IPS DF 19.7 (cell line): ENCODE data around the gene PLD1.

Source experiments
- DNase-seq: peaks from one replicate; pipeline ENCODE4 v3.0.0-alpha.2; 2013; ENCODE audit warnings: low read depth, low spot score

The PLD1 gene

GRCh38 chr3:171745577-171746319 lies 64.5 kb downstream of the PLD1 start:
- no peak for DNase-seq

DNA sequence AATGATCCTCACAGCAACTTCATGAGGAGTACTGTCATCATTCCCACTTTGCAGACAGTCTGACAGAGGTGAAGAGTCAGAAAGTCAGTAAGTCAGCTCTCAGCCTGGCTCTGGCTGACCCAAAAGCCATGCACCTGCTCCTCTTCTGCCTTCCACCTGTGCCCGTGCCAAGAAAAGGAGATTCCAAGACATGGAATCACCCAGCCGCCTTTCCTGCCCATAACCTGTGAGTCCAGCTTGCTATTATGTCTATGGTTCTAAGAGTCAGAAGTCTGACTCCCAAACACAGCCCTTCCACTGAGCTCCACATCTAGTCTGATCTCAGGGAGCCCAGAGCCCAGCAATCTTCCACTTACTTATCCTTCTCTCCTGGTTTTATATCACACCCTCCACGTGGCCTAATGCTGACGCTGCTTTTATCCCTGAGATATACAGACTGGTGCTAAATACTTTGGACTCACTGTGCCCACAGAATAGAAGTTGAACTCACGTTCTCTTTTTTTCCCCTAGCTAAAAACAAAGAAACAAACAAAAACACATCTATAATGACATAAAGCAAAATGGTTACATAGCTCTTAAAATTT lies 66.0 kb downstream of the PLD1 start:
- no peak for DNase-seq

DNA sequence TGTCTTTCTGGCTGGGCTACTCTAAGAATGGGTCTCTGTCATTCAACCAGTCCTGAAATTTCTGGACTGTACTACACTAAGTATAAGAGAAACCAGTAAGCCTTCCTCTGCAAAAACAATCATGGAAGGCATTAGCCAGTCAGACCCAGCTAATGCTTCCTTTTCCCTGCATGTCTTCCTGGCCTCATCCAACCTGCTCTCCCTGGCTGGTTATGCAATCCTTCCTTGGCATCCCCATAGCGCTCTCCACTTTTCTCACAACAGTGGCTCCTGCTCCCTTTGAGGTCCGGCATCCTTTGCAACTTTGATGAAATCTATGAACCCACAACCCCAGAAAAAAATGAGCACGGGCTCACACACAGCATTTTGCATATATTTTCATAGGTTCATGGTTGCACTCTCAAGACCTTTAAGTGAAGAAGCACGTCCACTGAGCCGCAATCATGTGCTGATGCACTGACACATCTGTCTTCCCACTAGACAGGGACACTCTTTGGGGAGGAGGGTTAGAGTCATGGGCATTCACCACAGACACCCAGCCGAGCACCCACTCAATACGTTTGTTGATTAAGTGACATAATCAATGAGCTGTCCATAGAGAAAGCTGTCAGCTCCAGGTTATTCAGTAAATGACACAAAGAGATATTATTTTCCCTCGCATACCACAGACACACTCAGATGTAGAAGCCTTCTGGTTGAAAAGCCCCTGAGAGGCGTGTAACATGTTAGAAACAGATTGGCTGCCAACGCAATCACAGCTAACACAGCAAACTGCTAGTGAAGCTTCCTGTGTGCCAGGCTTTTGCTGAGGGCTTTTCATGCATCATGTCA lies 66.7 kb downstream of the PLD1 start:
- no peak for DNase-seq

GRCh38 chr3:171741377-171741776 lies 68.9 kb downstream of the PLD1 start:
- DNase-seq: no peak

- DNase-seq: no peak
Measured at GRCh38 chr3:171736556-171736955, 73.7 kb downstream of the PLD1 start.

DNA sequence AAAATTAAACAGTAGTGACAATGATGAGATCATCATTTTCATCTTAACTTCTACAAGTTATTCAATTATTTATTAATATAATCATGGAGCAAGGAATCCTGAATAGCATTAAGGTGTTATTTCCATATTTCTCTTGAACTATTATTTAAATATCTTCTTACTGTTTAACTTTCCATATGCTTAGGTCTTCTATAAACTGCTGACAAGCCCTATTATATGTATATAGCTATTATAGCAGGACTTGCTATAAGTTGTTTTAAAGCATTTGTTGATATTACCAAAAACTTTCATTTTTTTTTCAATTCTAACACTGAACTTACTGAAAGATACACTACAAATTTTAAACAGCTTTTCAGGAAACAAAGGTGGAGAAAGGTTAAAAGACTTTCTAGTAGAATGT lies 76.7 kb downstream of the PLD1 start:
- DNase-seq: no peak

DNA sequence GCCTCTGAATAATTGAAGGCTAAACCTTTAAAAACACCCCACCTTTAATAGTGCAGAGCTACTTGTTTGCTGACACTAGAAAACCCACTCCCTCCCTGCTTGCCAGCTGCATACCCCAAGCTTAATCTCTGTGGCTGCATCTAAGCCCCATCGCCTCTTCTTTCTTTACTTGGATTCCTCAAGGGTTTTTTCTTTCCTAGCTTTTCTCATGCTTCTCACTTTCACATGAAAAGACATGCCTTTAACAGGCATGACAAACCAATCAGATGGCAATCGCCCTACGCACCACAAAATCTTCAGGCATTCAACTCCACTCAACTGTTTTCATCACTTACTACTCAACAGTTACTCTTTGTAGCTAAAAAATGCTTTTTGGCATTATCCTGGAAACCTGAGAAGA lies 77.5 kb downstream of the PLD1 start:
- no peak for DNase-seq

GRCh38 chr3:171731691-171732090 lies 78.6 kb downstream of the PLD1 start:
- no peak for DNase-seq

DNA sequence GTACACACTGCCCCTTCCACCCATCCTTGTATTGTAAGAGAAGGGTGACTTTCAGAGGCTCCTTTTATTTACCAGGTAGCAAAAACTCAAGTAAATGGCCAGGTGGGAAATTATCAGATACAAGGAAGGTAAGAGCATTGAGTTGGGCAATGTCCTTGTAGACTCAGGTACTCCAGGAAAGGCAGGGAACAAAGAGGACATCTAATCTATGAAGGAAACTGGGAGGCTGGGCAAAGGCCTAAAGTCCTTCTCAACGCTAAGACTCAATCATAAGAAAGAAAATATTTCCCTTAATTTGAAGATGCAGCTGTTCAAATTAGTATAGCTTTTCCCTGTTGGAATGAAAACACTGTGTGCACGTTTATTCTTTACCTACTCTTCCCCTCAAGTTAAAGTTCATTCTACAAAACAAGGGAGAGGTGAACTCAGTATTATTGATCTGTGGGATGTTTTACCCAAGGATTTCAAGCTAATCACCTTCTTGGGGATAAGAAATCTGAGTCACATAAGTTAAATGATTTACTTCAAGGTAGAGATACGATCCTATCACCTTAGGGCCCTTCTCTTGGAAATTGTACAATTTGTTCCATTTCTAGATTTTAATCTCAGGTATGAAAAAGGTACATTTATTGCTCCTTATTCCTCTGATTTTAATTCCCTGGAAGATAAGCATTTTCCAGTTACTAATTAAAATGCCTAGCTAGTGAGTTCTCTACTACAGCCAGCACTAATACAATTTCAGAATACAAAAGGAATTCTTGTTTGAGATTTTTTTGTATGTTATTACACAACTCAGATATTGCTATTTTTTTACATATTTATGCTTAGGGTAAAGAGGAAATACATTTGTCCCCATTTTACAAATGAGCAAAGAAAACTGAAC lies 80.6 kb downstream of the PLD1 start:
- no peak for DNase-seq

GRCh38 chr3:171727288-171727687 lies 83.0 kb downstream of the PLD1 start:
- no peak for DNase-seq

DNA sequence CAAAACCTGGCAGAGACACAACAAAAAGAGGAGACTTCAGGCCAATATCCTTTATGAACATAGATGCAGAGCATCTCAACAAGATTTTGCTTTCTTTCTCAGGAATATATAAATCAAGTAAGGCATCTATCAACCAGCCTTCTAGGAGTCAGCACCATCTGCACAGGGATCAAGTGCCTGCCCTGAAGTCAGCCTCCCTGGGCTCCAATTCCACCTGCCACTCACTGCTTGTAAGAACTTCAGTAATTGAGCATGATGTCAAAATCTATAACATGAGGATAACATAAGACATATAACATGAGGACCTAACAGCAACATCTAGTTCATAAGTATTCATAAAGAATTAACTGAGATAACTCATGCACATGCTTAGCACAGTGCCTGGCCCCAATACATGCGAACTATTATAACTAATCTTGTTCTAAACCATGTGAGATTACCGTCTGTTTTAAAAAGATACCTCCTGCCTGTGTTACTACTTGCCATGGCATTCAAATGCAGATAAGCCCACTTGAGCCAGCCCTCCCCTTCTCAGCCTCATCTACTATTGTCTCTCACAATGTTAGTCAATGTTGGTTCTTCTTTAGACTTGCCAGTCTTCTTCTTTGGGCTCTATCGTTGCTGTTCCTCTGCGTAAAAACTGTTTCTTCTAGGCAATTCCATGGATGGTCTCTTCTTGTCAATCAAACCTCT lies 91.6 kb downstream of the PLD1 start:
- no peak for DNase-seq

DNA sequence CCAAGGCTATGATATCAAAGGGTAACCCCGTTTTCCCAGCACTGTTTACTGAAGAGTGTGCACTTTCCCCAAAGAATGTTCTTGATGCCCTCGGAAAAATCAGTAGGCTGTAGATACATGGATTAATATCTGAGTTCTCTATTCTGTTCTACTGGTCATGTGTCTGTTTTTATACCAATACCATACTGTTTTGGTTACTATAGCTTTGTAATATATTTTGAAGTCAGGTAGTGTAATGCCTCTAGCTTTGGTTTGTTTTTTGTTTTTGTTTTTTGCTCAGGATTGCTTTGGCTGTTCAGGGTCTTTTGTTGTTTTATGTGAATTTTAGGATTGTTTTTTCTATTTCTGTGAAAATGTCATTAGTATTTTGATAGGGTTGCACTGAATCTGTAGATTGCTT lies 95.1 kb downstream of the PLD1 start:
- no peak for DNase-seq

GRCh38 chr3:171712171-171712938 lies 97.9 kb downstream of the PLD1 start:
- DNase-seq: no peak

DNA sequence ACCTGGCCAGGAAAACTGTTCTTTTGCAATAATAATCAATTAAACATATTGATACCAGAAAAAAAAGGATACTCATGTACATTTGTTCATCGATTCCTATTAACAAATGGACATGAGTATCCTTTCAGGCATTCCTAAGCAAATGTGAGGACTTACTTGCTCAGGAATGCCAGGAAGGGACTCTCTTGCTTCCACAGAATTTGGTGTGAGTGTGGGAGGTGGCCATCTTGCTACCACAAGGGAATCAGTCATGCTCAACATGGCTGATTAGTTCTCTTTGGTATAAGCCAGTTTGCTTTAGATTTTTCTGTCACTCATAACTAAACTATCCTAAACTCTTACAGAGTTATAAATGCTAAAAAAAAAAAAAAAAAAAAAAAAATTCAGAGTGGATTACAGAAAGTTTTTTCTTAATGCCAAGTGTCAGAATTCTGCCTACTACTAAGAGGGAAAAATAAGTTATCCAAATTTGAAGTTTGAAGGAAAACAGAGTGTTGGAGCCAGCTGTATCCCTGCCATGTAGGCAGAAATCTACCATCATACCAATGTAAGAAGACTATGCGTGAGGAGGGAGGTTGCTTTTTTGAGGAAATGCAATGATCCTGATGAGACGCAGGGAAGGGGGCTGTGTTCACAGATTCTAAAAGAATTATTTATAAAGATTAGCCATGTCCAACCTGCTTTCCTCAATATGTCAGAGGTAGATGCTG lies 98.7 kb downstream of the PLD1 start:
- DNase-seq: no peak

DNA sequence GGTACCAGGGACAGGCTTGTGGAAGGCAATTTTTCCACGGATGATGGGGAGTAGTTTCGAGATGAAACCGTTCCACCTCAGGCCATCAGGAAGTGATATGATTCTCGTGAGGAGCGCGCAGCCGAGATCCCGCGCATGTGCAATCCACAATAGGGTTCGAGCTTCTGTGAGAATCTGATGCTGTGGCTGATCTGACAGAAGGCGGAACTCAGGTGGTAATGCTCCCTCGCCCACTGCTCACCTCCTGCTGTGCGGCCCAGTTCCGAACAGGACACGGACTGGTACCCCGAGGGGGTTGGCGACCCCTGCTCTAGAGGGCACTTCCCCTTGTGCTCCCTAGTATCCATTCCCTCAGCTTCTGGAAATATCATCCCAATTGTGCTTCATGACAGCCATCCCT lies 99.9 kb downstream of the PLD1 start:
- no peak for DNase-seq

DNA sequence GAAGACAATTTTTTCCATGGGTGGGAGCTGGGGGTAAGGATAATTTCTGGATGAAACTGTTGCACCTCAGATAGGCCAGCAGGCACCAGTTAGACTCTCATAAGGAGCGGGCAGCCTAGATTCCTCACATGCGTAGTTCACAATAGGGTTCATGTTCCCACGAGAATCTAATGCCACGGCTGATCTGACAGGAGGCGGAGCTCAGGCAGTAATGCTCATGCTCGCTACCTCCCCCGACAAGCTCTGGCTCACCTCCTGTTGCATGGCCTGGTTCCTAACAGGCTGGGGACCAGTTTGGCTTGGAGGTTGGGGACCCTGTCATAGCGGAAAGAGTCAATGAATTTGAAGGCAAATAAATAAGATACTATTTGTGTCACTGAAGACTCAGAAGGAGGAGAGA lies 105.5 kb downstream of the PLD1 start:
- peak; percentile 17 for DNase-seq

GRCh38 chr3:171704002-171704401 lies 106.3 kb downstream of the PLD1 start:
- DNase-seq: peak; percentile 30

DNA sequence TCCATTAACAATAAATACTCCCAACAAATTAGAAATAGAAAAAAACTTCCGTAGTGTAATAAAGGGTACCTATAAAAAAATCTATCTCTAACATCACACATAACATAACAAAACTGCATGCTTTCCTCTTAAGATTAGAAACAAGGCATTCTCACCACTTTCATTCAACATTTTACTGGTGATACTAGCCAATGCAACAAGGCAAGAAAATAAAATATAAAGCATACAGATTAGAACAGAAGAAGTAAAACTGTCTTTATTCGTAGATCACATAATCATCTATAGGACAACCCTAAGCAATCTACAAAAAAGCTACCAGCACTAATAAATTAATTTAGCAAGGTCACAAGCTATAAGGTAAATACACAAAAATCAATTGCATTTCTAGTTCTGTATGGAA lies 107.1 kb downstream of the PLD1 start:
- DNase-seq: no peak

DNA sequence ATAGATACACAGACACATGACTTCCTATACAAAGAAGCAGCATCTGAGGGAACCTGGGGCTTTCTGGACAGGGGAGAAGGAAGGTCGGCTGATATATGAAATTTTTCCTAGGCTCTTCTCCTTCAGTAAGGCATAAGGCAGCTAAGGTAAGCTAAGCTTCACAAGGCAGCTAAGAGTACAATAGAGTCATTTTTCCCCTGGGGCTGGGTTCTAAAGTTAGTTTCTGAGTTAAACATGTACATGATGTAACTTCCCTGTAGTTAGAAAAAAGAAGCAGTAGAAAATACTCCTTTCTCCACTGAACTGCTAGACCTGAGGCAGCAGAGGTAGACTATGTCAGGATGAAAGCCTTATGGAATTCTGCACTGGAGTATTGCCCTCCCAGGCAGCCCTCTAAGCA lies 109.6 kb downstream of the PLD1 start:
- no peak for DNase-seq

- no peak for DNase-seq
Measured at GRCh38 chr3:171700157-171700556, 110.1 kb downstream of the PLD1 start.
